Measurements from ENCODE around the gene NUP107. TPM values are rescaled to one million over a fixed set of nuclear protein-coding genes. Genes with fewer than 3 reads are reported as not detected.
A peak's percentile ranks its signal among the peaks of the same experiment; 100 is the strongest.

Gene NUP107
- total and polyA plus RNA-seq, 8 donors: 5.7 to 99.1 (median 19.4) TPM

GRCh38 chr12:68686262-68686594 lies 550 bp upstream of the NUP107 start:
- WGBS, 5 donors: 21 to 43% (median 31%) methylated on average over 3 of the region's 3 CpGs
- Histone ChIP-seq H3K4me1 (peaks cover 8 to 27% (median 18%) of the 10 kb centered on the region in 4 donors), H3K9me3 (no peaks in the 10 kb centered on the region), H3K36me3 (peaks cover 0 to 16% (median 11%) of the 10 kb centered on the region in 4 donors), H3K4me3 (peak overlapping the region; percentile 86 to 100 (median 92)), H3K27me3 (no peaks in the 10 kb centered on the region), H3K27ac (peak overlapping the region; percentile 85 to 90 (median 86))
- TF ChIP-seq POLR2AphosphoS5 (IDR thresholded peaks at IDR 0.05): no peak
- no peak for TF ChIP-seq CTCF (IDR thresholded peaks at IDR 0.05)
- TF ChIP-seq POLR2A (IDR thresholded peaks at IDR 0.05): no peak
- TF ChIP-seq EP300 (IDR thresholded peaks at IDR 0.05): no peak
- intact Hi-C loops (cut with DNase I; ENCODE audit: low total_unique reads): no loop called here
- DNase-seq: no peak

GRCh38 chr12:68695454-68695853 lies 8.7 kb downstream of the NUP107 start:
- Histone ChIP-seq H3K4me3 (no peak overlapping the region), H3K27me3 (no peaks in the 10 kb centered on the region), H3K27ac (no peak overlapping the region), H3K36me3 (peaks cover 41 to 100% (median 98%) of the 10 kb centered on the region in 4 donors), H3K4me1 (no peaks in the 10 kb centered on the region), H3K9me3 (no peaks in the 10 kb centered on the region)
- TF ChIP-seq POLR2A (IDR thresholded peaks at IDR 0.05) (no peak), POLR2AphosphoS5 (IDR thresholded peaks at IDR 0.05) (no peak), CTCF (IDR thresholded peaks at IDR 0.05) (no peak), EP300 (IDR thresholded peaks at IDR 0.05) (no peak)
- no peak for DNase-seq
- intact Hi-C loops (cut with DNase I; ENCODE audit: low total_unique reads): no loop called here

GRCh38 chr12:68699486-68699885 lies 12.7 kb downstream of the NUP107 start:
- WGBS, 5 donors: 75 to 86% (median 83%) methylated on average over 1 of the region's 1 CpG
- H3K4me1 ChIP-seq: no peaks in the 10 kb centered on the region
- H3K27me3 ChIP-seq: no peaks in the 10 kb centered on the region
- H3K36me3 ChIP-seq: peaks cover 44 to 100% (median 99%) of the 10 kb centered on the region in 4 donors
- H3K9me3 ChIP-seq: no peaks in the 10 kb centered on the region
- intact Hi-C loops (cut with DNase I; ENCODE audit: low total_unique reads): no loop called here
- H3K4me3 ChIP-seq: no peak overlapping the region
- DNase-seq: no peak
- H3K27ac ChIP-seq: no peak overlapping the region
- TF ChIP-seq CTCF (IDR thresholded peaks at IDR 0.05) (no peak), POLR2A (IDR thresholded peaks at IDR 0.05) (no peak), POLR2AphosphoS5 (IDR thresholded peaks at IDR 0.05) (no peak), EP300 (IDR thresholded peaks at IDR 0.05) (no peak)

- TF ChIP-seq EP300 (IDR thresholded peaks at IDR 0.05): no peak
- TF ChIP-seq CTCF (IDR thresholded peaks at IDR 0.05): no peak
- TF ChIP-seq POLR2AphosphoS5 (IDR thresholded peaks at IDR 0.05): no peak
- no peak for TF ChIP-seq POLR2A (IDR thresholded peaks at IDR 0.05)
- intact Hi-C loops (cut with DNase I; ENCODE audit: low total_unique reads): no loop called here
- Histone ChIP-seq H3K9me3 (no peaks in the 10 kb centered on the region), H3K36me3 (peaks cover 27 to 94% (median 79%) of the 10 kb centered on the region in 4 donors), H3K27ac (no peak overlapping the region), H3K4me1 (no peaks in the 10 kb centered on the region), H3K27me3 (no peaks in the 10 kb centered on the region), H3K4me3 (no peak overlapping the region)
- no peak for DNase-seq
- 93 to 96% (median 95%) methylated on average over 7 of the region's 7 CpGs for WGBS, 5 donors
Measured at GRCh38 chr12:68727776-68728175, 41.0 kb downstream of the NUP107 start.
